Measurements from ENCODE around the gene LENEP.

The LENEP gene

DNA sequence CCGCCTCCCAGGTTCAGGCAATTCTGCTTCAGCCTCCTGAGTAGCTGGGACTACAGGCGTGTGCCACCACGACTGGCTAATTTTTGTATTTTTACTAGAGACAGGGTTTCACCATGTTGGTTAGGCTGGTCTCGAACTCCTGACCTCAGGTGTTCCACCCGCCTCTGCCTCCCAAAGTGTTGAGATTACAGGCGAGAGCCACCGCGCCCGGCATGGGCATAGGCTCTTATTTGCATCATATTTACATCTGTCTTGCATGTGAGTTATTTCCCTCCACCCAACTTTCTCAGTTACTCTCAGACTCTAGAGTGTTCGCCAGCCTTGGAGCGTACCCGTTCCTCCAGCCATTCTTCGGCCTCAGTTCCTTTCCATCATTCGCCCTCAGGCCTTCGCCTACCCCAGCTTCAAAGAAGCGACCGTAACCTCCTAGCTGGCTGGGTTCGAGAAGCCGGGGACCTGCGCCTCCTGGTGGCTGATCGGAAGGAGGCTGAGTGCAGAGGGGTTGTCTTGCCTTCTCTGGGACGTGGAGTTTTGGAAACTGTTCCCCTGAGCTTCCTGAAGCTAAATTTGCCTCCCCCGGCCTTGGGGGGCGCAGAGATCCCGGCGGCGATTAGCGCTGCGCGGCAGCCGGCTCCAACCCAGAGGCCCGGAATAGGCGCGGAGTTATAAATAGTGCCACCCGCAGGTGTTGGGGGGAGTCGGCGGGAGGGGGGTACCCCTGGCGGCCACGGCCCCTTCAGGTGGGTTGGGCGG, 5.6 kb downstream of the LENEP start:
- DNase-seq (ENCODE audit: low read depth in 2 of 2) = peak; percentile 72 to 81

DNA sequence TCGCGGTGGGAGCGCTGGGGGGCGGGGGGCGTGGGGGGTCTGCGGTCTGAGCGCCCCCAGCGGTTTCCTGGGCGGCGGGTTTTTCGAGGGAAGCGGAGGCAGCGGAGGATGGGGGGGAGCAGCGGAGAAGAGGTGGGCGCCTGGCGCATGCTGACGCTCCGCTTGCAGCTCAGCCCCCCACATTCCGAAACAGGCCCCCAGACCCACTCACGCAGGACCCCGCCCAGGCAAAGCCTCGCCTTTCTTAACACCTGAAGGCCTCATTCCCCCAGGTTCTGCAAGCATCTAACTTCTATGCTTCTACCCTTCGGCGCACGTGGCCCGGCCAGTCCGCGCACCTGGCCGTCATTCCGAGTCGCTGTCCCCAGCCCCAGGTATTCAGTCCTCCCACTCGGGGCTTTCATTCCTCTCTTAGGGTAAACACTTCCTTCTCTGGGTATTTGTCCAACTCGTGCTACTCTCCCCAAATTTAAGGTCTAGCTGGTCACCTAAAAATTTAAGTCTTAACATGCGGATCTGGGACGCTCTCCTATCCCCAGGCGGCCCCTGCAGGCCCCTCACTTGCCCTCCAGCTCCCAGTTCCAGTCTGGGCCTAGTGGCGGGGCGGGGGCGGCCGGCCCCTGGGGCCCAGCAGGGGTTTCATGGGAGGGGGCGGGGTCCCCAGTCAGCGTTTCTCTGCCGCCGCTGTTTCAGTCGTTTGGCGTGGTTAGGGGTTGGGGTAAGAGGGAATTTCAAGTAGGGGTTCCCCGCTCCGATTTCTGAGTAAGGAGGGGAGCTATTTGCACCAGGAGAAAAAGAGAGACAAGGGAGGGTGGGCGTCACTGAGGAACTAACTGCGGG, 6.4 kb downstream of the LENEP start:
- peak; percentile 54 to 72 for DNase-seq (ENCODE audit: low read depth in 2 of 2)

DNA sequence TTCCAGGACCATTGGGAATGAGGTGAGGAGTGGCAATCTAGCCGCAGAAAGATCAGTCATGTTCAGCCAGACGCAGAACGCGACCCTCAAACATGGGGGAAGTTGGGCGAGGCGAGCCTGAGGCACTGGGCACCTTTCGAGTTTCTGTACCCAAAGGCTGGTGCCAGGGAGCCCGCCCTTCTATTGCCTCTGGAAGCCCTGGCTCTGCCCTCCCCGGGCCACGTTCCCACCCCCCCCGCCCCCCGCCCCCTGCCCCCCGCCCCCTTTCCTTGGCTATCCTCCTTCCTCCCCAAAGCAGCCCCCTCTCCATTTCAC, 7.0 kb downstream of the LENEP start:
- no peak for DNase-seq (ENCODE audit: low read depth in 2 of 2)

DNA sequence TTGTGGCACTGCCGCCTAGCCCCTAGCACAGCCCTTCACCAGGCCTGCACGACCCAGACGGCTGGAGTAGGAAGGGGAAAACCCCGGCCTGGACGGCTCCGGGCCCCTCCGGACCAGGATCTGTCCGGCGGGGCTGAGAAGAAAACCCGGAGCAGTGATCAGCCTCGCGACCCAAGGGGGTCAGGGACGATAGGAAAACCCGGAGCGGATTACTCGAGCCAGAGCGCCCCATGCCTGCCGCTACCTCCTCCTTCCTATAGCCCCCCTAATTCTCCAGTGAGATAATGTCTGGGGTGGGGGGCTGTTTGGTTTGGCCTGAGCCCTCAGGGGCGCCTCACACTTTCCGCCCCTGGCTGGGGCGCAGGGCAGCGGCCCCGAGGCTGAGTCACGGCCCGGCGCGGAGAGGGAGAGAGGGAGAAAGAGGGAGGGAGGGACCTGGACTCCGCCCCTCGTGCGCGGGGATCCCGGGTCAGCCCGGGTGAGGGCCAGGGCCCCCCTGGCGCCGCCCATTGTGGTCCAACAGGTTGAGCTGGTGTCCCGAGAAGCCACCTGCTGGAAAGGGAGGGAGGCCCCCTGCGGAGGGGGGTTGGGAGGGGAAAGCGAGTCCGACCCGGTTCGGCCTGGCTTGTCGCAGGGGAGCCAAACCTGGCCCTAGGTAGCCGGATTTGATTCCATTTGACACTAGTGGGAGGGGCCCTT, 7.5 kb downstream of the LENEP start:
- DNase-seq (ENCODE audit: low read depth in 2 of 2) = peak; percentile 82

DNA sequence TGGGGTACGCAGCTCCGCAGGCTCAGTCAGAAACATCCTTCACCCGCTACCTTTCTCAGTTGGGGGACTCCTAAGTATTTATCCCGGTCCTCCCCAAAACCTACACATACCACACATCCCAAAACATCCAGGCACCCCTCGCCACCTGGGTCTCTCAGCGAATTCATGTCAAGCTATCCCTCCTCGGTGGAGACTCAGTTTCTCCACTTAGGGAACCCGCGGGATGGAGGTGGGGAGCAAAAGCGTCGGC, 8.0 kb downstream of the LENEP start:
- DNase-seq (ENCODE audit: low read depth in 2 of 2) = no peak

DNA sequence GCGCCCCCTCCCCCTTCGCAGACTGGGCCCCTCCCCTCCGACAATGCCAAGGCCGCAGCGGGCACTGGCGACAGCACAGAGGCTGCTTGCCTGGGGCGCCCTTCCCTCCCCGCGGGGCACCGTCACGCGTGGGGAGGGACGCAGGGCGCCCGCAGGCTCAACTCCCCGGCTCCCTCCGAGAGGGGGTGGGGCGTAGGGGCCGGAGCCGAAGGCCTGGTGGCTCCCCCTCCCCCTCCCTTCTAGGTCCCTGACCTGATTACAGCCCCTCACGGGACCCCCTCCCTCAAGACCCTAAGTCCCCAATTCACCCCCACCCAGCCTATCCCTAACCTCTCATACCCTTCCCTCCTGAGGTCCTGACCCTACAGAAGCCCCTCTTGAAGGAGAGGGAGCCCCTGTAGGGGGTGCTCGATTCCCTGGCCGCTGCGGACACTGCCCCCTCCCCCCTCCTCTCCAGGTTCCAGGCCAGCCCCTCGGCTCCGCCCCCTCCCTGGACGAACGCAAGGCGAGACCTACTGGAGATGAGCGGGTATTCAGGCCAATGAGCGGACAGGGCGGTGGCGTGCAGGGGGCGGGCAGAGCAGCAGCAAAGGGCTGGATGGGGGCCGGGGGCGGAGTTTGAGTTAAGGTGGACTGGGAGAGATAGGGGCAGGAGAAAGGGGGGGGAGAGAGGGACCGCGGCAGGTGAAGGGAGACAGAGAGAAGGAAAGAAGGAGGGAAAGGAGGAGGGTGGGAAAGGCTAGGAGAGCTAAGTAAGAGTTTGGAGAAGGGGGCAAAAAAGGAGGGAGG, 8.5 kb downstream of the LENEP start:
- DNase-seq (ENCODE audit: low read depth in 2 of 2) = peak; percentile 97 to 98

DNA sequence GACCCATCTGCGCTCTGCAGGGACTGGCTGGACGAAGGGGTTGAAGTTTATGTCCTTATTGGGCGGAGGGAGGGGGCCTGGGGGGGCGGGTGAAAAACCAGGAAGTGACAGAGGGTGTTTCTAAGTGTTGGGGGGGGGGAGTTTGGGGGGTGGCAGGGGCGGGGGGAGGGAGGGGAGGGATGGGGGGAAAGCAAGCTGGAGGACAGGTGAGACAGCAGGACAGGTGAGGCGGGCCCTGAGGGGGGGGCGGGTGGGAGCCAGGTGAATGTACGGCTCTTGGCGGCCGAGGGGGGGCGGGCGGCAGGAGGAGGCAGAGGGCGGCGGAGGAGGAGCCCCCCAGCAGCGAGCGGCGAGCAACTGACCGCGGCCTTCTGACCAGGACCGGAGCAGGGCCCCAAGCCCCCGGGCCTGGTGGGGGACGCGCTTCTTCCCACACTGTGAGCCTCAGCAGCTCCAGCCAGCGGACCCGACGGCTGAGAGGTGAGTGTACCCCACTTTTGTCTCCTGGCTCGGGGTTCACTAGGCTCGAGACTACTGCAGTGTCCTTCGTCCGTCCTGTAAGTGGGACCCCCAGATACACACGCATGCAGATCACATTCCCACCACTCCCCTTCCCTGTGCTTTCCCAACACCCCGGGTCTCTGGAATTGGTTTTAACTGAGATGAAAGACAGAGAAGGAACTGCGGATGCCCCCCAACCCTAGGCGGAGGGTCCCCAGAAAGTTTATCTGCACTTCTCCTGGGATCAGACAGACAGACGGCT, 9.3 kb downstream of the LENEP start, which contains the start of gene ZBTB7B:
Gene ZBTB7B, plus strand, starts transcription at position 339 of the 763 bp plus-strand sequence. CDS start 11,859 bp downstream, outside the sequence.
- no peak for DNase-seq (ENCODE audit: low read depth in 2 of 2)

DNA sequence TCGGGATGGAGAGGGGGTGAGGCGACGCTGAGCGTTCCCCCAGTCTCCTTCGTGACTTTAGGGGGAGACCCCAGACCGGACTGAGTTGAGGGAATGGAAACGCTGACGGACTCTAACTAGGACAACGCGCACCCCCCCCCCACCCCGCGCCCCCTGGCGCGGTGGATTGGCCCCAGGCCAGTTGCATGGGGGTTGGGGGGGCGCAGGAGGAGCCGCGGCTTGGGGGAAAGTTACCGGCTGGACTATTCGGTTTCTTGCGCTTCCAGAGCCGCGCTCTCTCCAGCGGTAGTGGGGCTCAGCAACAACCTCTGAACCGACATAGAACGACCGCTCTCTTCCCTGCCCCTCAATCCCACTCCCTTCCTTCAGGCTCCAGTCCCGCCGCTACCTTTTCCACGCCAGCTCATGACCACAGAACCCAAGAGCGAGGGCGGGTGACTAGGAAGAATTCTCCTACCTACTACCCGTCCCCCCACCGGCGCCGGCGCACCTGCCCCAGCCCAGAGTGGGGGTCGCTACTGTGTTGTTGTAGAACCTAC, 9.9 kb downstream of the LENEP start:
- DNase-seq (ENCODE audit: low read depth in 2 of 2) = no peak

DNA sequence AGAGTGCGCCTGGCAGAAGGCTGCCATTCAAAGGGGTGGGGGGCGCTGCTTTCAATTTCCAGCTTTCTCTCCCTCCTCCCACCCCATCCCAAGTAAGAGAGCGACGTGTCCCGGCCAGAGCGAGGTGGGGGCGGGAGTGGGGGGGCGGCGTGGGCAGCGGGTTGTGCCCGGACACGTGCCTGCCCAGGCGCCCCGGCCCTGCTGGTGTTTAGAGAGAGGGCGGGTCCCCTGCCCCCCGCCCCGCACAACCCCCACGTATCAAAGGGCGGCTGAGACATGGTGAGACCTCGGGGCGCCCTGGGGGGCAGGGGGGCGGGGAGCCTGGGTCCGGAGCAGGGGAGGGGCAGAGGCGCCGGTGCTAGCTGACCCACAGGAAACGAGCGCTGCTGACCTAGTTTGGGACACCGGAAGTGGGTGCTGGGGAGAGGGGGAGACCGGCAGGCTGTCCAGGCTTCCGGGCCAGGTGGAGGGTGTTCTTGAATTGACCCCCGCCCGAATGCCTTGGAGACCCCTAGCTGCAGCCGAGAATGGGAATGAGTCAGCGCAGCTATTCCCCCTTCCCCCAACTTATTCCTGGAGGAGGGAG, 10.5 kb downstream of the LENEP start:
- no peak for DNase-seq (ENCODE audit: low read depth in 2 of 2)

DNA sequence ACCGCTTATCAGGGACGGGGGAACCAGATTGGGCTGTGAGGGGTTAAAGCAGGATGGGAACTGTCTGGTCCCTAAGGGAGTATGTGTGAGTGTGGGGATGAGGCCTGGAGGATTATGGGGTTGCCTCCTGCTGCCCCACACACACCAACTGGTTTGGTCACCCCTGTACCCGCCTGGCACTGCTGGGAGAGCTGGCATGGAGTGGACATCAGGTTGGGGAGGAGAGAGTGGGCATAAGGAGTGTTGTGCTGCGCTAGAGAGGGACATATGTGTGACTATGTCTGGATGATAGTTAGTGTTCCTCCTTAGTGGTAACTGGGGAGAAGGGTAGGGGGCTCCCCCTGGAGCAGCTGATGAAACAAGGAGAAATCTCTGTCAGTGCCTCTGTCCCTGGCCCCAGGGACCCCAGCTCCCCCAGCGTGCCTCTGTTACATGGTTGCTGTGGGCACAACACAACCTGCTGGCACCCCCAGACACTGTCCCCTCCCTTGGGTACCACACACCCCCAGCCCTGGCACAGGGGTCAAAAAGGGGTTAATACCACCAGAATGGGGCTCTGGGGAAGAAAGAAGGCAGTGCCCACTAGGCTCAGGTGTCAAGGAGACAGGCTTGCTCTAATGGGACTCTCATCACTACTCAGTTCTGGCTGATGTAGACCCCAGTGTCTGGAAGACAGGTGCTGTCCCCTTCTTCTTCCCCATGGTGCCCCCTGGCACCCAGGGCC, 11.1 kb downstream of the LENEP start:
- DNase-seq (ENCODE audit: low read depth in 2 of 2) = no peak

DNA sequence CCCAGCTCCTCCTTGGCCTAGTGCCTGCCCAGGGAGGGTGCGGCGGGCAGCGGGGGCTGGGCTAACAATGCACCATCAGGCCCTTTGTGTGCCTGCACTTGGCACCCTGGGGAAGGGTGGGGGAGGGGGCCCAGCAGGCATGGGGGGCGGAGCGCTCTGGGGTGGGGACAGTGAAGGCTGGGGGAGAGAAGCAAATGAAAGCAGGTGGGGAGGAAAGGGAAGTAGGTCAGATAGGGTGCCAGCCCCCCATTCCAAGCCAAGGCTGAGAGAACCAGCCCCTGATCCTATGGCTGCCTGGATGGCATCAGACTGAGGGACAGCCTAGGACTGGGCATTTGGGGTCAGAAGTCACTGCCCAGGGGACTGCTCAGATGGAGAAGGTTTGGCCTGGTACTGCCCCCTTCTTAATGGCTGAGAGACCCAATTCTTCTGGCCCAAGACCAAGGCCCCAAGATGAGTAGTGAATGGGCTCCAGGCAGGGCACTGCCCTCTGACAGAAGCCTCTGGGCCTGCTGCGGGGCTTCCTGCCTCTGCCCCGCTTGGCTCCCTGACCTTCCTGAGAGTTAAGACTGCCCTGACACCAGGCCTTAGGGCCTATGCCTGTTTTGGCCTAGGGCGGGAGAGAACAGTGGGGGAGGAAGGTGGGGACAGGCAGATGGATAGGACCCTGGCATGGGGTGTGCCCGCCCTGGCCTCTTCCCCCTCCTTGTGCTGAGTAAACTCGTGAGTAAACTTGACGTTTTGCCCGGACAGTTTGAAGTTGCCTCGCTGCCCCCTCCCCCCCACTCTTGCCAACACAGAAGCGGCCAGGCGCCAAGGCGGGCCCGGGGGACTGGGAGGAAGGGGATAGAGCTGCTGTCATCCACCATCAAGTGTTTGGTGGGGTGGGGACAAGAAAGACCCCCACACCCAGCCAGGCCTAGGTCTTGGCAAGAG, 12.0 kb downstream of the LENEP start:
- no peak for DNase-seq (ENCODE audit: low read depth in 2 of 2)

DNA sequence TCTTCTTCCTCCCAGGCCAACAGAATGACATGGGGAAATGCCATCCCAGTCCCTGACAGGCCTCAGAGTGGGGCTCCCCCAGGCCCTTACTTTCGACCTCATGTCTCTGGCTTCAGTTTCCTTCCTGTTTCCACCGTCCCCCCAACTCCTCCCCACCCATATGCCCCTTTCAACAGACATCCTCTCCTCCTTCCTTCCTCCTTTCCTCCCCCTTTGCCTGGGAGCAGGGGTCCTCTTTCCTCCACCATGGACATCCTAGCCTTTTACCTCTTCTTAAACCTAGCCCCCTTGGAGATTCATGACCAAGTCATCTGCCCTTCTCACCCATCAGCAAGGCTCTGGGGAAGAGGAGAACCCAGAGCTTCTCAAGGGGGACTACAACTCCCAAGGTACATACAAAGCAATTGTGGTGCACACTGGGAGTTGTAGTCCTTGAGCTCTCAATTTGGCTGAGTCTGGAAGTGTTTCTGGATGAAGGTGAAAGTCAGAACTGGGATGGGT, 13.3 kb downstream of the LENEP start:
- no peak for DNase-seq (ENCODE audit: low read depth in 2 of 2)

DNA sequence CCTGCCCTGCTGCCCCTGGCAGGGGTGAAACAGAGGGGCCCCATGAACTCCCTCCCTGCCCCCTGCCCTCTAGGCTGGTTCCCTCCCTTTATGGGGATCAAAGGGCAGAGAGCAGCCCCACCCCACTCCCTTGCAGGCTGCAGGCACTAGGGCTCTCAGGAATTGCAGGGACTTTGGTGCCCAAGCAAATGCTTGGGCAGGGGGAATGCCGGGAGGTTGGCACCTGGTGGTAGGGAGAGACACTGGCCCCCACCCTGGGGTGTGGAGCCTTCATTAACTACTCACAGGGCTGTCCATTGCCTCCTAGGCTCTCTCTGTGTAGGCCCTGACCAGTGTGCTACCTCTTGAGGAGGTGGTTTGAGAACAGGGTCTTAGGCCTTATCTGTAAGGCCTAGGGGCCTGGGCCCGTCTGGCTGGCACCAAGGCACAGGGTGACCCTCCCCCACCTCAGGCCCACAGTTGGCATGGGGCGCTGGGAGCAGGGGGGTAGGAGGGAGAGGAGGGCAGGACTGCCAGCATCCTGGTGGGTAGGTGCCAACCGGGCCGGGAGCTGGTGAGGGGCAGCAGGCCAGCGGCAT, 14.0 kb downstream of the LENEP start:
- DNase-seq (ENCODE audit: low read depth in 2 of 2) = no peak

DNA sequence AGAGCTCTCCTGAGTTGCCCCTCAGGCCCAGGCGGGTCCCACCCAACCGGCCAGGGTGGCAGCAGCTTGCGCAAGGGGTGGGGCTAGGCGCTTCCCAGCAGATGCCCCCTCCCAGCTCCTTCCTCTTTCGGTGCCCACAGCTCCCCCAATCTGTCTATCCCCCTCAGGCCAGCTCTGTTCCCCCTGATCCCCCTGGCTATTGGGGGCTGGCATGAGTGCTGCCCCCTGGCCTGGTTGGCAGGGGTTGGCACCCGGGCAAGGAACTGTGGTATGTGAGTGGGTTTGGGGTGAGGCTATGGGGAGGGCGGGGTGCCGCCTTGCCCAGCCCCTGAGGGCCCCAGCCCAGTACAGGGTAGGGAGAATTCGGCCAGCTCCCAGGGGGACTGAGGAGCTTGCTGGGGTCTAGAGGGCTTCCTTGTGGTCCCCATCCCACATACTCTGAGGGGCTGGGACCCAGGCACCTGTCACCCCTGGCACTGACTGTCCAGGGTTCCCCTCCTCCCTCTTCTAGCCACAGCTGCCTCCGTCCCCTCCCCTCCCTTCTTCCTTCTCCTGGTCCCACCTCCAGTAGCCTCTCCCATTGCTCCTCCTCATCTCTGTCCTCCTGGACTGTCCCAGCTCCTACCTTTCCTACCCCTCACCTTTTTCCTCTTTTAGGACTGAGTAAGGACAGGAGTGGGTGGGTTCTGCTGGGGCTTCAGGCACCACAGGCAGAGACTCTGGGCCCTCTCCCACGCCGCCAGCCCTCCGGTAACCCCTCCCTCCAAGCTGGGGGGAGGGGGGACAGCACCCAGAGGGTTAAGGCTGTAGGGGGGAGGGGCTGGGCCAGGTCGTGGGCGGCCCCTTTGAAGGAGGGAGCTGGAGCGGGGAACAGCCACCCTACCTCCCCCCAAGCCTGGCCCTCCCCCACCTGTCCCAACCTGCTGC, 14.9 kb downstream of the LENEP start:
- DNase-seq (ENCODE audit: low read depth in 2 of 2) = no peak

DNA sequence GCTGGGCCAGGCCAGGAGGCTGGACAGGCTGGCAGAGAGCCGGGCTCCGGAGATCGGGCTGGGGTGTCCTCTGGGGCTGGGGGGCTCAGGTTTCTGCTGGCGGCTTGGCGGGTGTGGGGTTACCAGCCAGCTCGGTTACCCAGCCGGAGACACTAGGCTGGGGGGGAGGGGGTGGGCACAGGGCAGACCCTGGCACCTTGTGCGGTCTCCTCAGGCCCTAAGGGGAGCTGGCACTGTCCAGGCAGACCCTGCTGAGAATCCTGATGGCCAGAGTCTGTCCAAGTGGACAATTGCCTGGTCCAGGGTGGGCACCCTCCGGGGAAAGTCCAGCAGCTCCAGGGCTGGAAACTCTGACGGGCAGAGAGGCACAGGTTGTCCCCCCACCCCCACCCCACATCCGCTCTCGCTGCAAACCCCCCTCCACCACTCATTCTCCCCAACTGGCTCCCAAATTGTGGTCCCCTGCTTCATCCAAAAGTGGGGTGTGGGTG, 15.9 kb downstream of the LENEP start:
- no peak for DNase-seq (ENCODE audit: low read depth in 2 of 2)

DNA sequence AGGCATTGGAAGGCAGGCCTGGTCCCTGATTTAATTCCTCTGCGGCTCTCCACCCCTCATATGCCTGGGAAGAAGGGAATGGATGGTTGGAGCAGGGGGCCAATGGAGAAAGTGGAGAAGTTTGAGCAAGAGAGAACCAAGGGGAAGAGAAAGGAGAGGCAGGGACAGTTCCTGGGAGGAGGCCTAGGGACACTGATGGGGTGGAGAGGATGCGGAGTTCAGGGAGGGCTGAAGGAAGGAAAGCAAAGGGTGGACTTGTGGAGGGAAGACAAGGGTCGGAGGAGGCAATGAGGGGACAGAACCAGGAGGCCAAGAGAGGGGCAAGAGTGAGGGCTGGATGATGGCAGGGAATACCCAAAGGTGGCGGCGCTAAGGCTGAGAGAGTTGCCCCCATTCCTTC, 16.4 kb downstream of the LENEP start:
- DNase-seq (ENCODE audit: low read depth in 2 of 2) = no peak

All from stimulated activated CD8-positive, alpha-beta memory T cell treated with anti-CD3 and anti-CD28 coated beads, Interleukin-2, amount 100 ng/mL, for 48 hours (primary cell).